GM19467 (cell line): ENCODE results near the gene IL17B.
A peak's percentile ranks its signal among the peaks of the same experiment; 100 is the strongest.

Experiments
- ATAC-seq: cut with Tn5 transposase; IDR thresholded peaks from one replicate; pipeline ENCODE4 v1.9.1; 2021; ENCODE audit warnings: mild to moderate bottlenecking, moderate library complexity; ENCODE audit not compliant: unreplicated experiment

The IL17B gene

GRCh38 chr5:149363936-149364335 is 15.2 kb downstream of the IL17B start:
- no peak for ATAC-seq

GRCh38 chr5:149363358-149363757 is 15.7 kb downstream of the IL17B start:
- ATAC-seq, result no peak

GRCh38 chr5:149362541-149362940 is 16.6 kb downstream of the IL17B start:
- ATAC-seq, result no peak

- no peak for ATAC-seq
Measured at GRCh38 chr5:149360272-149360671, 18.8 kb downstream of the IL17B start.

GRCh38 chr5:149358868-149359495 is 20.1 kb downstream of the IL17B start:
- no peak for ATAC-seq

GRCh38 chr5:149358294-149358651 is 20.8 kb downstream of the IL17B start:
- ATAC-seq, result peak; percentile 7

GRCh38 chr5:149357370-149358293 is 21.5 kb downstream of the IL17B start, which contains the start of gene PCYOX1L:
Gene PCYOX1L (plus strand): TSS chr5:149358046. CDS start chr5:149358069, 23 bp downstream.
- peak; percentile 99 for ATAC-seq

- ATAC-seq, result no peak
Measured at GRCh38 chr5:149356391-149356790, 22.7 kb downstream of the IL17B start.

GRCh38 chr5:149355688-149356087 is 23.4 kb downstream of the IL17B start:
- no peak for ATAC-seq

GRCh38 chr5:149353911-149354310 is 25.2 kb downstream of the IL17B start:
- no peak for ATAC-seq

- no peak for ATAC-seq
Measured at GRCh38 chr5:149352169-149352568, 26.9 kb downstream of the IL17B start.

- no peak for ATAC-seq
Measured at GRCh38 chr5:149349382-149349781, 29.7 kb downstream of the IL17B start.

- ATAC-seq, result no peak
Measured at GRCh38 chr5:149348518-149348917, 30.6 kb downstream of the IL17B start.

- no peak for ATAC-seq
Measured at GRCh38 chr5:149345892-149346222, 33.2 kb downstream of the IL17B start.

GRCh38 chr5:149345147-149345891 is 33.8 kb downstream of the IL17B start, which contains the start of gene GRPEL2:
Gene GRPEL2 (plus strand): TSS chr5:149345499. CDS start chr5:149345540, 41 bp downstream.
- ATAC-seq, result peak; percentile 94

GRCh38 chr5:149344151-149344550 is 34.9 kb downstream of the IL17B start:
- ATAC-seq, result no peak

GRCh38 chr5:149341876-149342275 is 37.2 kb downstream of the IL17B start:
- ATAC-seq, result no peak

- ATAC-seq, result no peak
Measured at GRCh38 chr5:149340920-149341319, 38.2 kb downstream of the IL17B start.

GRCh38 chr5:149338364-149338763 is 40.7 kb downstream of the IL17B start:
- no peak for ATAC-seq

- no peak for ATAC-seq
Measured at GRCh38 chr5:149337736-149338135, 41.4 kb downstream of the IL17B start.

- no peak for ATAC-seq
Measured at GRCh38 chr5:149333711-149334443, 45.2 kb downstream of the IL17B start.
